HEK293 (cell line): Measurements from ENCODE around the gene PSMF1.

ENCODE experiments used
- CTCF ChIA-PET: fragments of 350-600 bp; formaldehyde crosslinking; extraction: SDS; loops from one replicate; lab custom pipeline; 2021; ENCODE audit warnings: antibody characterized with exemption; lab: Yijun Ruan, JAX
- POLR2A ChIA-PET: fragments of 300-600 bp; formaldehyde crosslinking; extraction: SDS; loops from one replicate; lab custom pipeline; 2020; ENCODE audit warnings: antibody characterized with exemption, inconsistent platforms; lab: Yijun Ruan, JAX
- H3K27ac ChIP-seq: fragments of 200-500 bp; sonication (Bioruptor generic); 2 replicates; pipeline ENCODE4 v1.5.1; 2014; ENCODE audit warnings: low read depth, low read length, control low read depth, inconsistent platforms; ENCODE audit errors: extremely low read depth
- H3K36me3 ChIP-seq, 2 experiments: fragments of 200-500 bp in 1 of 2; sonication (Bioruptor generic) in 1 of 2; 1 replicate in 1 of 2; 2 replicates in 1 of 2; pipeline ENCODE4 v1.5.1; 2014 to 2017; ENCODE audit warnings: inconsistent platforms in 2 of 2, low read length in 2 of 2; ENCODE audit not compliant: control insufficient read depth in 2 of 2, insufficient read depth in 1 of 2
- H3K4me1 ChIP-seq: fragments of 200-500 bp; sonication (Bioruptor generic); 2 replicates; pipeline ENCODE4 v1.5.1; 2014; ENCODE audit warnings: mild to moderate bottlenecking, low read length, inconsistent platforms; ENCODE audit not compliant: control insufficient read depth, insufficient read depth
- H3K4me3 ChIP-seq: 2 replicates; pipeline ENCODE4 v1.5.1; 2011; ENCODE audit warnings: low read depth, mild to moderate bottlenecking, control low read depth, low read length, moderate library complexity
- H3K9me3 ChIP-seq: fragments of 200-500 bp; sonication (Bioruptor generic); 2 replicates; pipeline ENCODE4 v1.5.1; 2014; ENCODE audit warnings: low read depth, low read length, inconsistent platforms; ENCODE audit not compliant: control insufficient read depth, insufficient read depth
- EGR2 ChIP-seq: fragments of 450-650 bp; formaldehyde crosslinking; IDR thresholded peaks from 2 replicates; pipeline ENCODE4 v1.5.1; 2016; ENCODE audit warnings: low read depth, missing biosample characterization, missing genetic modification characterization
- HIC1 ChIP-seq: fragments of 450-650 bp; formaldehyde crosslinking; IDR thresholded peaks from 2 replicates; pipeline ENCODE4 v1.5.1; 2016; ENCODE audit warnings: missing biosample characterization, missing genetic modification characterization
- HOXD13 ChIP-seq: sonication (generic); formaldehyde crosslinking; IDR thresholded peaks from 2 replicates; pipeline ENCODE4 v1.8.0; 2022; ENCODE audit warnings: missing genetic modification reagents, borderline replicate concordance
- MZF1 ChIP-seq: fragments of 450-650 bp; formaldehyde crosslinking; IDR thresholded peaks from 2 replicates; pipeline ENCODE4 v1.5.1; 2017; ENCODE audit warnings: missing biosample characterization, missing genetic modification characterization, borderline replicate concordance
- SALL2 ChIP-seq: fragments of 450-650 bp; formaldehyde crosslinking; IDR thresholded peaks from 2 replicates; pipeline ENCODE4 v1.5.0; 2017; ENCODE audit warnings: missing biosample characterization, mild to moderate bottlenecking, missing genetic modification characterization, borderline replicate concordance
- ZNF2 ChIP-seq: fragments of 450-650 bp; formaldehyde crosslinking; IDR thresholded peaks from 2 replicates; pipeline ENCODE4 v1.5.1; 2016; ENCODE audit warnings: missing biosample characterization, missing genetic modification characterization
- ZNF223 ChIP-seq: fragments of 450-650 bp; formaldehyde crosslinking; IDR thresholded peaks from 2 replicates; pipeline ENCODE4 v1.5.1; 2016; ENCODE audit warnings: missing biosample characterization, missing genetic modification characterization
- ZNF26 ChIP-seq: fragments of 450-650 bp; formaldehyde crosslinking; IDR thresholded peaks from 2 replicates; pipeline ENCODE4 v1.5.1; 2016; ENCODE audit warnings: missing biosample characterization, missing genetic modification characterization
- ZNF350 ChIP-seq: fragments of 450-650 bp; formaldehyde crosslinking; IDR thresholded peaks from 2 replicates; pipeline ENCODE4 v1.5.0; 2017; ENCODE audit warnings: missing biosample characterization, mild to moderate bottlenecking, missing genetic modification characterization
- ZNF433 ChIP-seq: fragments of 450-650 bp; formaldehyde crosslinking; IDR thresholded peaks from 2 replicates; pipeline ENCODE4 v1.5.1; 2016; ENCODE audit warnings: missing biosample characterization, missing genetic modification characterization, low read depth
- ZNF48 ChIP-seq: fragments of 450-650 bp; formaldehyde crosslinking; IDR thresholded peaks from 2 replicates; pipeline ENCODE4 v1.5.1; 2016; ENCODE audit warnings: missing biosample characterization, missing genetic modification characterization
- ZNF501 ChIP-seq: fragments of 450-650 bp; formaldehyde crosslinking; IDR thresholded peaks from 2 replicates; pipeline ENCODE4 v1.5.1; 2016; ENCODE audit warnings: missing biosample characterization, missing genetic modification characterization
- ZNF560 ChIP-seq: fragments of 450-650 bp; formaldehyde crosslinking; IDR thresholded peaks from 2 replicates; pipeline ENCODE4 v1.5.1; 2017; ENCODE audit warnings: missing biosample characterization, missing genetic modification characterization, borderline replicate concordance
- ZNF660 ChIP-seq: fragments of 450-650 bp; IDR thresholded peaks from 2 replicates; pipeline ENCODE4 v1.5.1; 2018; ENCODE audit warnings: missing biosample characterization, mild to moderate bottlenecking, missing genetic modification characterization
- ZNF830 ChIP-seq: fragments of 450-650 bp; IDR thresholded peaks from 2 replicates; pipeline ENCODE4 v1.5.0; 2018; ENCODE audit warnings: missing biosample characterization, missing genetic modification characterization, low read depth, mild to moderate bottlenecking, moderate library complexity
- TF ChIP-seq, protein P1 (sequence below): fragments of 450-650 bp; formaldehyde crosslinking; IDR thresholded peaks from 2 replicates; pipeline ENCODE4 v1.5.1; 2016; ENCODE audit warnings: missing biosample characterization, missing genetic modification characterization
- TF ChIP-seq, protein P2 (sequence below): fragments of 450-650 bp; formaldehyde crosslinking; IDR thresholded peaks from 2 replicates; pipeline ENCODE4 v1.5.0; 2017; ENCODE audit warnings: missing biosample characterization, missing genetic modification characterization, borderline replicate concordance
- TF ChIP-seq, protein P3 (sequence below): fragments of 450-650 bp; formaldehyde crosslinking; IDR thresholded peaks from 2 replicates; pipeline ENCODE4 v1.5.1; 2017; ENCODE audit warnings: missing biosample characterization, mild to moderate bottlenecking, missing genetic modification characterization, moderate library complexity

PSMF1 gene

DNA sequence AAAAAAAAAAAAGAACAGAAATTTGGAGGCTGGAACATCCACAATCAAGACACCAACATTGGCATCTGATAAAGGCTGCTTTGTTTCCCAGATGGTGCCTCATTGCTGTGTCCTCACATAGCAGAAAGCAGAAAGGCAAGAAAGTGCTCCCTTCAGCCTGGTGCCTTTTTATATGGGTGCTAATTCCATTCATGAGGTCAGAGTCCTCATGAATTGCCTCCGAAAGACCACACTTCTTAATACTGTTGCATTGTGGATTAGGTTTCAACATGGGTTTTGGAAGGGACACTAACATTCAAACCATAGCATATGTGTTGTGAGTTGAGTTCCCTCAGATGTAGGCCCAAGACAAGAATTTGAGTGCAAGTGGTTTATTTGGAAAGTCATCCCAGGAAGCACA lies 76.8 kb downstream of the PSMF1 start:
- Histone ChIP-seq H3K4me1 (no peaks in the 10 kb centered on the region), H3K27ac (no peak overlapping the region), H3K9me3 (no peaks in the 10 kb centered on the region), H3K36me3 (no peaks in the 10 kb centered on the region), H3K4me3 (no peak overlapping the region)
- ChIA-PET CTCF (interaction anchor here (1.3 kb wide), 1 partner anchor 10 kb away, joined by 4 read pairs; no protein-coding TSS in a partner anchor), POLR2A (no interaction called here)
- no peak for TF ChIP-seq ZNF350 (tag by site-specific recombination)
- no peak for TF ChIP-seq ZNF26 (tag by site-specific recombination)
- no peak for TF ChIP-seq ZNF433 (tag by site-specific recombination)

DNA sequence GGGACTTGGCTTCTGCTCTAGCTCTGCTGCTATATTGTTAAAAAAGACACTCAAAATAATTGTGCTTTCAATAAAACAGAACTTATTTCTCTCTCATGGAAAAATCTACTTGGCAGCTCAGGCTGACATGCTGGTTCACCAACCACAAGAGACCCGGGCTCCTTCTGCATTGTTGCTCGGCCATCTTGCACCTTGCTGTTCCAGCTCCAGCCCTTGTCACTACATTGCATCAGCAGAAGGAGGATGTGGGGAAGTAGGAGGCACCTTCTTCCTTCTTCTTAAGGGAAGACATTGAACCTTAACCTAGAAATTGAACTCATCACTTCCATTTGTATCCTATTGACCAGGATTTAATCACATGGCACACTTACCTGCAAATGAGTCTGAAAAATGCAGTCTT lies 78.2 kb downstream of the PSMF1 start:
- Histone ChIP-seq H3K9me3 (no peaks in the 10 kb centered on the region), H3K4me1 (no peaks in the 10 kb centered on the region), H3K36me3 (no peaks in the 10 kb centered on the region), H3K4me3 (no peak overlapping the region), H3K27ac (no peak overlapping the region)
- CTCF ChIA-PET = interaction anchor here (0.7 to 1.3 kb wide), 4 partner anchors 11 to 113 kb away, joined by 3 to 12 read pairs (median 4); no protein-coding TSS in a partner anchor
- POLR2A ChIA-PET = no interaction called here
- no peak for TF ChIP-seq ZNF560 (tag by site-specific recombination)
- no peak for TF ChIP-seq ZNF830 (tag by site-specific recombination)
- no peak for TF ChIP-seq EGR2
- TF ChIP-seq HIC1 (tag by site-specific recombination) = no peak
- TF ChIP-seq MZF1 = no peak
- no peak for TF ChIP-seq ZNF2
- TF ChIP-seq ZNF660 = no peak
- no peak for TF ChIP-seq ZNF48 (tag by site-specific recombination)
- TF ChIP-seq, protein P1, sequence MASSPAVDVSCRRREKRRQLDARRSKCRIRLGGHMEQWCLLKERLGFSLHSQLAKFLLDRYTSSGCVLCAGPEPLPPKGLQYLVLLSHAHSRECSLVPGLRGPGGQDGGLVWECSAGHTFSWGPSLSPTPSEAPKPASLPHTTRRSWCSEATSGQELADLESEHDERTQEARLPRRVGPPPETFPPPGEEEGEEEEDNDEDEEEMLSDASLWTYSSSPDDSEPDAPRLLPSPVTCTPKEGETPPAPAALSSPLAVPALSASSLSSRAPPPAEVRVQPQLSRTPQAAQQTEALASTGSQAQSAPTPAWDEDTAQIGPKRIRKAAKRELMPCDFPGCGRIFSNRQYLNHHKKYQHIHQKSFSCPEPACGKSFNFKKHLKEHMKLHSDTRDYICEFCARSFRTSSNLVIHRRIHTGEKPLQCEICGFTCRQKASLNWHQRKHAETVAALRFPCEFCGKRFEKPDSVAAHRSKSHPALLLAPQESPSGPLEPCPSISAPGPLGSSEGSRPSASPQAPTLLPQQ (tag by site-specific recombination) = no peak
- TF ChIP-seq, protein P2, sequence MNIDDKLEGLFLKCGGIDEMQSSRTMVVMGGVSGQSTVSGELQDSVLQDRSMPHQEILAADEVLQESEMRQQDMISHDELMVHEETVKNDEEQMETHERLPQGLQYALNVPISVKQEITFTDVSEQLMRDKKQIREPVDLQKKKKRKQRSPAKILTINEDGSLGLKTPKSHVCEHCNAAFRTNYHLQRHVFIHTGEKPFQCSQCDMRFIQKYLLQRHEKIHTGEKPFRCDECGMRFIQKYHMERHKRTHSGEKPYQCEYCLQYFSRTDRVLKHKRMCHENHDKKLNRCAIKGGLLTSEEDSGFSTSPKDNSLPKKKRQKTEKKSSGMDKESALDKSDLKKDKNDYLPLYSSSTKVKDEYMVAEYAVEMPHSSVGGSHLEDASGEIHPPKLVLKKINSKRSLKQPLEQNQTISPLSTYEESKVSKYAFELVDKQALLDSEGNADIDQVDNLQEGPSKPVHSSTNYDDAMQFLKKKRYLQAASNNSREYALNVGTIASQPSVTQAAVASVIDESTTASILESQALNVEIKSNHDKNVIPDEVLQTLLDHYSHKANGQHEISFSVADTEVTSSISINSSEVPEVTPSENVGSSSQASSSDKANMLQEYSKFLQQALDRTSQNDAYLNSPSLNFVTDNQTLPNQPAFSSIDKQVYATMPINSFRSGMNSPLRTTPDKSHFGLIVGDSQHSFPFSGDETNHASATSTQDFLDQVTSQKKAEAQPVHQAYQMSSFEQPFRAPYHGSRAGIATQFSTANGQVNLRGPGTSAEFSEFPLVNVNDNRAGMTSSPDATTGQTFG (tag by site-specific recombination) = no peak
- TF ChIP-seq, protein P3, sequence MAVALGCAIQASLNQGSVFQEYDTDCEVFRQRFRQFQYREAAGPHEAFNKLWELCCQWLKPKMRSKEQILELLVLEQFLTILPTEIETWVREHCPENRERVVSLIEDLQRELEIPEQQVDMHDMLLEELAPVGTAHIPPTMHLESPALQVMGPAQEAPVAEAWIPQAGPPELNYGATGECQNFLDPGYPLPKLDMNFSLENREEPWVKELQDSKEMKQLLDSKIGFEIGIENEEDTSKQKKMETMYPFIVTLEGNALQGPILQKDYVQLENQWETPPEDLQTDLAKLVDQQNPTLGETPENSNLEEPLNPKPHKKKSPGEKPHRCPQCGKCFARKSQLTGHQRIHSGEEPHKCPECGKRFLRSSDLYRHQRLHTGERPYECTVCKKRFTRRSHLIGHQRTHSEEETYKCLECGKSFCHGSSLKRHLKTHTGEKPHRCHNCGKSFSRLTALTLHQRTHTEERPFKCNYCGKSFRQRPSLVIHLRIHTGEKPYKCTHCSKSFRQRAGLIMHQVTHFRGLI (tag by site-specific recombination) = no peak
- TF ChIP-seq ZNF501 (tag by site-specific recombination) = no peak
- no peak for TF ChIP-seq ZNF223 (tag by site-specific recombination)
- TF ChIP-seq HOXD13 = no peak
- TF ChIP-seq SALL2 (tag by site-specific recombination) = no peak
